LNCaP clone FGC (cell line): ENCODE measurements around the gene SLITRK6.

Experiments used
- DNase-seq: peaks from one replicate; pipeline ENCODE4 v3.0.0-alpha.2; 2011; ENCODE audit warnings: low read depth
- H3K4me3 ChIP-seq: 2 replicates; pipeline ENCODE4 v1.5.1; 2011; ENCODE audit warnings: mild to moderate bottlenecking, low read depth, low read length, control low read depth
- TF ChIP-seq, protein P1 (sequence below): IDR thresholded peaks from 2 replicates; pipeline ENCODE4 v1.5.1; 2012; ENCODE audit warnings: mild to moderate bottlenecking; ENCODE audit not compliant: control insufficient read depth, insufficient read depth; ENCODE audit errors: extremely low read depth

SLITRK6 gene

DNA sequence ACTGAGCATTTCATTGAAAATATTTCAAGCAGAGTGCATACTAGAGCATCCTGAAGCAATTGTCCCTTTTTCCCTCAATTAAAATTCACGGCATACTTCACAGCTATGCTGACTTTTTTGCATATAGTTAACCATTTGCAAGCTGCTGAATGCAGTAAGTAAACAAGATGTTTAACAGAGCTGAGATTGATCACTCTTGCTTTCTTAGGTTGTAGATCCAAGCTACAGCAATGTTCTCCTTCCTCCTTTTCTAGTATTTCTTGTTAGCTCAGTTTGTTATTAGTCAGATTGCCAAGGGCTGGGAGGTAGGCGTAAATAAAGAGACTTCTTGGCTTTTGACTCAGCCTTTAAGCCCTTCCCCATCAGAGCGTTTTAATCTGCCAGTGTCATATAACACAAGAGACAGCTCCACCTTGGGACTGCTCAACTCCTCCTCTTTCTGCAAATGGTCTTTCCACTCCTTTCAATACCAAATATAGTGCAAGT lies at the start of gene SLITRK6:
Gene SLITRK6 (minus strand): TSS at position 323 of the 486 bp plus-strand sequence. CDS start 2,911 bp downstream, outside the sequence.
- DNase-seq: peak; percentile 93
- 0 out of 2 replicates have a peak within 1 kb of the TSS, but pooled peaks have one; percentile 24 for H3K4me3 ChIP-seq
- TF ChIP-seq, protein P1, sequence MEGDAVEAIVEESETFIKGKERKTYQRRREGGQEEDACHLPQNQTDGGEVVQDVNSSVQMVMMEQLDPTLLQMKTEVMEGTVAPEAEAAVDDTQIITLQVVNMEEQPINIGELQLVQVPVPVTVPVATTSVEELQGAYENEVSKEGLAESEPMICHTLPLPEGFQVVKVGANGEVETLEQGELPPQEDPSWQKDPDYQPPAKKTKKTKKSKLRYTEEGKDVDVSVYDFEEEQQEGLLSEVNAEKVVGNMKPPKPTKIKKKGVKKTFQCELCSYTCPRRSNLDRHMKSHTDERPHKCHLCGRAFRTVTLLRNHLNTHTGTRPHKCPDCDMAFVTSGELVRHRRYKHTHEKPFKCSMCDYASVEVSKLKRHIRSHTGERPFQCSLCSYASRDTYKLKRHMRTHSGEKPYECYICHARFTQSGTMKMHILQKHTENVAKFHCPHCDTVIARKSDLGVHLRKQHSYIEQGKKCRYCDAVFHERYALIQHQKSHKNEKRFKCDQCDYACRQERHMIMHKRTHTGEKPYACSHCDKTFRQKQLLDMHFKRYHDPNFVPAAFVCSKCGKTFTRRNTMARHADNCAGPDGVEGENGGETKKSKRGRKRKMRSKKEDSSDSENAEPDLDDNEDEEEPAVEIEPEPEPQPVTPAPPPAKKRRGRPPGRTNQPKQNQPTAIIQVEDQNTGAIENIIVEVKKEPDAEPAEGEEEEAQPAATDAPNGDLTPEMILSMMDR: peak; percentile 51

GRCh38 chr13:85847012-85847411 lies 47.8 kb upstream of the SLITRK6 start:
- TF ChIP-seq, protein P1: no peak
- no peak overlapping the region for H3K4me3 ChIP-seq
- no peak for DNase-seq

GRCh38 chr13:85841427-85841826 lies 42.2 kb upstream of the SLITRK6 start:
- TF ChIP-seq, protein P1: no peak
- DNase-seq: no peak
- no peak overlapping the region for H3K4me3 ChIP-seq

DNA sequence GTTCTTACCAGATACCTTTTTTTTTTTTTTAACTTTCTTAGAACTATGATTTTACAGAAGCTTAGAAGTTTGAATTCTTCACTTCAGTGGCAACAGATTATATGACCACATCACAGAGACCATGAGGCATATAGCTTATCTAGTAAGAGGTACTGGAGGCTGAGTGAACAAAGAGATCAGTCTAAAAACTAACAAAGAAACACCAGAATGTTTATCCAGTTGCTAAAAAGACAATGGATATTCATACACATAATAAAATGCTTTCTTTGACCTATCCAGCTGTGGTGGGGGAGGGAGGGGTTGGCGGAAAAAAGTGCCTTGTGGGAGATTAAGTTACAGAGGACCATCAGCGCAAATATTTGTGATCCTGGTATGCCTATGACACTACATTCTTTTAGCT lies 34.7 kb upstream of the SLITRK6 start:
- DNase-seq: no peak
- TF ChIP-seq, protein P1: no peak
- no peak overlapping the region for H3K4me3 ChIP-seq

DNA sequence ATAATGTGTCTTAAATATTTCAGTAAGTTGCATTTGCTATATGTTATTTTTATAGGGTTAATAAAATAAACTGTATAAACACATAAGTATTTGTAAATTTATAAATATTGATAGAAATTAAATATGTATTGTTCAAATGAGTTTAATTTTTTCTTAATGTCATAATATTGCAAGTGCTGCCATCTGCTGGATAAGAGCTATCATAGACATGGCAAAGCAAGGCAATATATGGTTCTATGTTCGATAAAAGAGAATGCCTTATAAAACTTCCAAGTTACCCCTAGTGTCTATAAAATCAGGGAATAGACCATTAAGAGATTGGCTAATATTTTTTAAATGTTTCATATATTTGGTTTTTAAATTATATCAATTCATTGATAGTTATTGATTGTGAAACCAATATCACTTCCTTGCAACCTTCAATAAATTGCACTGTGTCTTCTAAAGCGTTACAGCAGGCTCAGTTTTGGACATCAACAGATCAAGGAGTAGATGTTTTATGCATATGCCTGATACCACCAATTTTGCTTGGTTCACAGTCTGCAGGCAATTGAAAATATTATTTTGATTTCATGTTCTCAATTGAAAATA lies 29.0 kb upstream of the SLITRK6 start:
- no peak for DNase-seq
- H3K4me3 ChIP-seq: no peak overlapping the region
- TF ChIP-seq, protein P1: peak; percentile 53

DNA sequence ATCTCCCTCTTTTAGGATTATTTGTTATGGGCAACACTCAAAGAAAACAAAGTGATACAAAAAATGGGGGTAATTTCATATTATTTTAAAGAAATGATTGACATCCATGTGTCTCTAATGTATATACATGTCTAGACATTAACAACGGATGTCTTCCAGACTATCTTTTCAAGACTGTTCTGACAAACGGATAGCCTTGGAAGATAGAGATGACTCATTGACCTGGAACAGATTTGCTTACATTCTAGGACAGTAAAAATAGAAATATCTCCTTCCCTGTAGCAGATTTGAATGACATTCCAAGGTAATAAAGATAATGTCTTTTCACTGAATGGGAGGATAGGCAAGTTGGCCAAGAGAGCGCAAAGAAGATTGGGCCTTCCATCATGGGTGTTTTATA lies 26.2 kb upstream of the SLITRK6 start:
- H3K4me3 ChIP-seq: no peak overlapping the region
- TF ChIP-seq, protein P1: no peak
- no peak for DNase-seq

DNA sequence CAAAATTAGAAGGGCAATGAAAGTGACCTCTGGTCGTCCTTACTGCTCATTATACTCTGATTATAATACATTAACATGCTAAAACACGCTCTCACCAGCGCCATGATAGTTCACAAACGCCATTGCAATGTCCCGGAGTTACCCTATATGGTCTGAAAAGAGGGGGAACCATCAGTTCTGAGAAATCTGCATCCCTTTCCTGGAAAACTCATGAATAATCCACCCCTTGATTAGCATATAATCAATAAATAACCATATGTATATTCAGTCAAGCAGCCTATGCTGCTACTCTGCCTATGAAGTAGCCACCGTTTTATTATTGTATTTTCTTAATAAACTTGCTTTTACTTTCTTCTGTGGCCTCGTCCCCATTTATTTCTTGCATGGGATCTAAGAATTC lies 24.6 kb upstream of the SLITRK6 start:
- no peak for DNase-seq
- H3K4me3 ChIP-seq: no peak overlapping the region
- TF ChIP-seq, protein P1: no peak
